GM19455 (cell line): ENCODE results near the gene HYAL4.
"Not testable (repeated sequence)": the region's sequence is repeated elsewhere in the genome, so short reads cannot be mapped to it uniquely, and the experiment has no call there.

Experiments used
- ATAC-seq: cut with Tn5 transposase; IDR thresholded peaks from one replicate; pipeline ENCODE4 v1.9.1; 2021; ENCODE audit not compliant: unreplicated experiment

The HYAL4 gene

GRCh38 chr7:123894753-123895152 is 49.8 kb downstream of the HYAL4 start:
- not testable (repeated sequence) for ATAC-seq

- ATAC-seq, result no peak
Measured at GRCh38 chr7:123901101-123901500, 56.1 kb downstream of the HYAL4 start.

- no peak for ATAC-seq
Measured at GRCh38 chr7:123905714-123906113, 60.7 kb downstream of the HYAL4 start.

- no peak for ATAC-seq
Measured at GRCh38 chr7:123916240-123916724, 71.3 kb downstream of the HYAL4 start.

DNA sequence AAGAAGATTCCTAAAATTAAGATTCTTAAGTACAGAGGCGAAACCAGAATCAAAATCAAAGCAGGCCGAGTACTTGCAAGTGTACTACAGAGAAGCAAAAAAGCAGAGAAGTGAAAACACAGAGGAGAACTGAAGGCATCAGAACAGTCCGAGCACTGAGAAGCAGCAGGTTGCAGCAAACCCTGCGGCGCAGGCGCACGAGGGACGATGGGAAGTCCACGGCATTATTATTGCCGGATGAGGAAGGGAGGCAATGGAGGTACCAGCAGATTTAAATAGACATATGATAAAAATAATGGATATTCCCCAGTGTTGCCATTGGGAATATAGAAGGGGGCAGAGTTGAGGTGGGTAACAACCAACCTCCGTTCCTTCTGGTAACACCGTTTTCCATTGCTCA is 72.9 kb downstream of the HYAL4 start:
- no peak for ATAC-seq

DNA sequence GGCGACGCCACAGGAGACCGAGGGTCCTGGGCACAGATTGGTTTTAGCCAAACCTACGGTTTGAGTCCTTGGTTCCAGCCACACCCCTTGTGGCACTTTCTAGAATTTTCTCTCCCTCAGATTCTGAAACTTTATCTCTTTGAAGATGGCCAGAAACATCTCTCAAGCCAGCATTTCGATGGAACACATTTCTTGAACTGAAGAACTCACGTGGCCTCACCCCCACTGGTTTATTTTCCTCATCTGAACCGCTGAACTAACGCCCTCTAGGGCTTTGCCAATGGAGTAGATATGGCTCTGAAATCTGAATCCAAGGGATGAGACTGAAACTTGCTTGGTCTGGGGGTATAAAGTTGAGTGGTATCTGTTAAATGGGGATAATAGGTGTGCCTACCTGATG is 73.3 kb downstream of the HYAL4 start:
- no peak for ATAC-seq

- ATAC-seq, result no peak
Measured at GRCh38 chr7:123923599-123923998, 78.6 kb downstream of the HYAL4 start.

- no peak for ATAC-seq
Measured at GRCh38 chr7:123924941-123925340, 80.0 kb downstream of the HYAL4 start, which contains the start of gene SPAM1. Gene SPAM1 (plus strand): TSS chr7:123925241. CDS start chr7:123953571, 28,330 bp downstream.
